CD4-positive, alpha-beta T cell treated with Interleukin-15 for 4 hours (primary cell): ENCODE data around the gene GPR108.
"Not testable (repeated sequence)": the region's sequence is repeated elsewhere in the genome, so short reads cannot be mapped to it uniquely, and the experiment has no call there.

ENCODE experiments used
- DNase-seq: peaks from one replicate; pipeline ENCODE4 v3.0.0-alpha.2; 2020; ENCODE audit warnings: low spot score

Gene GPR108

DNA sequence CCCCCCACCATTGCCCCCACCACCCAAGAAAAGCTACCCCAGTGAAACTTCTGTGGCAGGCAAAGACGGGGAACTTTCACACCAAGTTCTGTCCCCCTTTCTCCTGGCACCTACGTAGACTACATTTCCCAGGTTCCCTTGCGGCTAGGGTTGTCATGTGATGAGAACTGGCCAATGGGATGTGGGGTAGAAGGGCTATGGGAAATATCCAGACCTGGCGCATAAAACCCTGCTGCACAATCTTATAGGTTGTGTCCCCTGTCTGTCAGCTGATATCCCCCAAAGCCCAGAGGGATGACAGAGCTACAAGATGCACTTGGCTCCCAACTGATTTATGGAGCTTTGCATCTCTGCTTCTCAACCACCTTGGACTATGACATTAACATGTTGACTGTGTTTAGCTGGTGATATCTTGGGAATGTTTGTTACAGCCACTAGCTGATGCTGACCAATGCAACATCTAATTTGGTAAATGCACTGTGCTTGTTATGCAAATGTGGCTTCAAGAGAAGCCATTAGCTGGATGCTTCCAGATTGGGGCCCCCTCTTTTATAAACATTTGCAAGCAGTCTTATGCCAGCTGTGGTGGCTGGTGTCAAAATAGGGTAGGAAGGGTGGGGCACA is 23.8 kb upstream of the GPR108 start:
- DNase-seq = no peak

DNA sequence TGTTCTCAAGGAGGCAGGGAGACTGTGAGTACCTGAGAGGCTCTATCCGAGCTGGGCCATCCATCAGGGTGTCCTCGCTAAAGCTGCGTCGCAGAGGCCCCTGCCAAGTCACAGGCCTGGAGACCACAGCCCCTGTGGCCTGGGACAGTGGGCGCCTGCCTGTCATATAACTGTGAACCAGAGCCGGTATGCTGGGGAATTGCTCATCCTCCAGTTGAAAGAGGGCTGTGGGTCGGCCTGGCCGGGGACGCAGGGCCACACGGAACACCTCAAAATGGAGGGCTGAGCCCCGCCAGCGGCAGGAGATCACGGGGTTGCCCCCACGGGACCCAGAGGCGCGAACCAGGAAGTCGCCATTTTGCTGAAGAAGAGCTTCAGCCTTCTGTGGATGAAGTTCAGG is 23.2 kb upstream of the GPR108 start:
- DNase-seq = no peak

DNA sequence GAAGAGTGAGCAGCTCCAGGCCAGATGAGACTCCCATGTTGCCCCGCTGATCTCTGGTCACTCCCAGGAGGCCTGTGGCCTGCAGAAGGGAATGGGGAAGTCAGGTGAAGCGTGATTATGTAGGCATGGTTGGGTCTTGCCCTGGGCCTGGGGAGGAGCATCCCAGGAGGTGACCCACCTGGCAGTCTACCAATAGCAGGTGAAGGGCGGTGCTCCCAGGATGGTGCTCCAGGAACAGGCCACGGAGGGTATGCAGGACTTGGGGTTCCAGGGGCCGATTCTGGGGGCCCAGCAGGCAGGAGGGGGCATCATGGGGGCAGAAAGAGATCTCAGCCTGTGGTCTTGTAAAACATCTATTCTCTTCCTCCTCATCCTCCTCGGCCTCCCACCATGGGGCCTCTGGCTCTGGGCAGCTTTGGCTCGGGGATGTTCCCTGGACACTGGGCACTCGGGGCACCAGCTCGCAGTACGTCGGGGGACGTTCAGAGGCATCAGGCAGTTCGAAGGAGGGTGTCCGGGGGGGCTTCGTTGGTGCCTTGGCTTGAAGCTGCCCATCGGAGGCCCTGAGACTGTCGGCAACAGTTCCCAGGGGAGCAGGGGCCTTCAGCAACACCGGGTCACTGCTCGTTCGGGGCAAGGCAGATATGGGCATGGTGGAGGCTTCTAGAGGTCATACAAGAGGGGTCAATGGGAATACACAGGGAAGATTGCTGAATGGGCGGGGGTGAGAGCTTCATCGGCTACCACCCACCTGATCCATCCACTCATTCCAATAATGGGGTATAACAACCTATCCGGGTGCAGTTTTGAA is 17.5 kb upstream of the GPR108 start:
- no peak for DNase-seq

DNA sequence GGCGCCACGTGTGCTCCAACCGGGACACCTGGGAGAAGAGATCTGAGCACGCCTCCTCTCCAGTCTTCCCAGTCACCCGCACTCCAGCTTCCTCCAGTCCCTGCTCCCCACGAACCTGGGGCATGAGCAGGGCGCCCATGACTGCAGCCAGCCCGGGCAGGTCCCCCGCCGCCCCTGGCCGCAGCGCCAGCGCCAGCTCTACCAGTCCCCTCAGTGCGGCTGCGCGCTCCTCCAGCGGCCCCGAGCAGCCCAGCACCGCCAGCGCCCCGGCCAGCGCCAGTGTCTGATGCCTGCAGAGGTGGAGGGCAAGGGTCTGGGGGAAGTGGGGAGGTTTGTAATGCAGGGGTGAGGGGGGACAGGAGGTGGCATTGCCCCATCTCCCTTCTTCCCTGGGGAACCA is 16.8 kb upstream of the GPR108 start:
- no peak for DNase-seq

DNA sequence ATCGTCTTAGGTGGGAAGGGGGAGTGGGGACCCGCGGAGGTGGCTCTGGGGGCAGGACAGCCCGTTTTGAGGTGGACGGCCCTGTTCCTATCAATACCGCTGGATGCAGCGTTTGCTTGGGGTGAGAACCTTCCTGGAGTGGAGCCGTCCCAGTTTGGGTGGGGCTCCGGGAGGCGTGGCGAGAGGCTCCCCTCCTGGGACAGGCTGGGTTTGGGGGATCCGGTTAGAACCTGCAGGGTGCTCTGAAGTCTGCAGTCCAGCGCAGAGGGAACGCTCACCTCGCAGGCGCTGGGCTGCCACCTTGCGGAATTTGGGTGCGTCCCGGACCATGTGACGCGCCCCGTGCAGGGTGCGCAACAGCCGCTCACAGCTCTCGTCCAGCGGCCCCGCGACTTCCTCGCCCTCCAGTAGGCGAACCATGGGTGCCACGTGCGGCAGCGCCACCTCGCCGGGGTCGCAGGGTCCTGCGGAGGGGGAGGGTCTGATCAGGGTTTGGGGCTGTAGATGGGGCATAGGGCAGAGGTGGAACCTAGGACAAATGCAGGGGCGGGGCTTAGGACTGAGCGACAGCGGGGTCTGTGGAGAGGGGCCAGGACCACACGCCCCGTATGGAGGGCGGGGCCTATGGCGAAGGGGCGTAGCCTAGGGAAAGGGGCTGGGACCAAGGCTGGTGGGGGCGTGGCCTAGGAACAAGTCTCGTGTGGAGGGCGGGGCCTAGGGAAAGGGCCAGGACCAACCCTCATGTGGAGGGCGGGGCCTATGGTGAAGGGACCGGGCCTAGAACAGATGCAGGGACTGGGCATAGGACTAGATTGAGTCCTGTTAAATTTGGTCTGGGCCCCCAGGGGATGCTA is 16.0 kb upstream of the GPR108 start:
- DNase-seq = peak; percentile 72

DNA sequence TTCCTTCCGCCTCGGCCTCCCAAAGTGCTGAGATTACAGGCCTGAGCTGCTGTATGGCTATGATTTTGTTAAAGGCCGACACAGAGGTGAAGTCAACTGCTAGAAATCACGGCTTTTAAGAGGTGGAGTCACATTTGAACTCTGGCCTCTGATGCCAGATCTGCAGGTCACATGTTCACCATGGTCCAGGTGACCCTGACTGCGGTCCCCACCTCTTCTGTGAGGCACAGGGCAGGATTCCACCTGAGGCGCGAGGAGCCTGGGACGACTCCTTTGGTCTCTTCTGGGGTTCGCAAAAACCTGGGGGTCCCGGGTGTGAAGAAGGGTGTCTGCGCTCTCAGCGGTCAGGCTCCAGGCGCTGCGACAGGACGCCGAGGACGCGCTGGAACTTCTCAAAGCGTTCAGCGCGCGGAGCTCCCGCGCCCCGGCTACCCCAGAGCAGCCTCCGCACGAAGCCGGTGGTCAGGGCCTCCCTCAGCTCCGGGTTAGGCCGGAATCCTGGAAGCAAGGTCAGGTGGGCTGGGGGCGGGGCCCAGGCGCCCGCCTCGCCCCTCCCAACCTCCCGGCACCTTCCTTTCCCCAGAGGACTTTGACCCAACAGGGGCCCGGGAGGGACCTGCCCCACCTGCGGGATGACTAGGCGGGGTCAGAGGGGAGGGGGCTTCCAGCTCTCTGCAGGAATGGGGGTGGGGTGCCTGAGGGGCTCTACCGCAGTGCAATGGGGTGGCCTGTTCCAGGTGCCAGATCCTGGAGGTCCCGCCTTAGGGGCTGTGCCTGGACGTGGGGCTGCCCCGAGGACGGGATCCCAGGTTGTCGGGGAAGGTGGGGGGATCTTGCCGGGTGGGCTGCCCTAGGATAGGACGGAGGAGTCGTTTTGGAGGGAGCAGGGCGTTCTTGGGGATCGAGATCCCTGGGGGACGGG is 15.1 kb upstream of the GPR108 start:
- no peak for DNase-seq

DNA sequence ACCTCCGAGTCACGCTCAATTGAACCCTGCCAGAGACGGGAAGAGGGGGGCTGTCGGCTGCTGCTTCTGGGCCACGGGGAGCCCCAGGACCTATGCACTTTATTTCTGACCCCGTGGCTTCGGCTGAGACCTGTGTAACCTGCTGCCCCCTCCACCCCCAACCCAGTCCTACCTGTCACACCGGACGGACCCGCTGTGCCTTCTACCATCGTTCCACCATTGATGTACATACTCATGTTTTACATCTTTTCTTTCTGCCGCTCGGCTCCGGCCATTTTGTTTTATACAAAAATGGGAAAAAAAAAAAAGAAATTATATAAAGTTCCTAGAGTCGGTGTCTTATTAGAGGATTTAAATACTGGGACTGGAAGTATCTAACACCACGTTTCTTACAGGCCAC is 13.8 kb upstream of the GPR108 start:
- DNase-seq = no peak

DNA sequence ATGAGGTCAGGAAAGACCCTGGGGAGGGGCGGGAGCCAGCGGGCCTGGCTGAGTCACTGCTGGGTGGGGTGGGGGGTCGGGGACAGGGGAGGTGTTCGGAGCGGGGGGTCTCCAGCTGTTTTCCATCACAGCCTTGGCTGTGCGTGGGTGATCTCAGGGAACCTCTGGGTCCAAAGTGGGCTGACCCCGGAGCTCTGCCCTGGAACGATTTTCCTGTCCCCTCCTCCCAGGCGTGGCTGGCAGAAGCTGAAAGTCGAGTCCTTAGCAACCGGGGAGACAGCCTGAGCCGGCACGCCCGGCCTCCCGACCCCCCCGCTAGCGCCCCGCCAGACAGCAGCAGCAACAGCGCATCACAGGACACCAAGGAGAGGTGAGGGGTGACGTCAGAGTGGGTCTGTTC is 12.7 kb upstream of the GPR108 start:
- DNase-seq = no peak

DNA sequence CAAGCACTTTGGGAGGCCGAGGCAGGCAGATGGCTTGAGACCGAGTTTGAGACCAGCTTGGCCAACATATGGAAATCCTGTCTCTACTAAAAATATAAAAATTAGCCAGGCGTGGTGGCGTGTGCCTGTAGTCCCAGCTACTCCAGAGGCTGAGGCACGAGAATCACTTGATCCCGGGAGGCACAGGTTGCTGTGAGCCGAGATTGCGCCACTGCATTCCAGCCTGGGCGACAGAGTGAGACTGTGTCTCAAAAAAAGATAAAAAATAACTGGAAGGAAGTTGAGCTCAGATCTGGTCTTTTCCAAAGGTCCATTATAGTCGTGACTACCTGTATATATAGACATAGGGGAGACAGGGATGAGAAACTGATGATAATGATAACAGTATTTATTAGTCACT is 11.2 kb upstream of the GPR108 start:
- DNase-seq = not testable (repeated sequence)

DNA sequence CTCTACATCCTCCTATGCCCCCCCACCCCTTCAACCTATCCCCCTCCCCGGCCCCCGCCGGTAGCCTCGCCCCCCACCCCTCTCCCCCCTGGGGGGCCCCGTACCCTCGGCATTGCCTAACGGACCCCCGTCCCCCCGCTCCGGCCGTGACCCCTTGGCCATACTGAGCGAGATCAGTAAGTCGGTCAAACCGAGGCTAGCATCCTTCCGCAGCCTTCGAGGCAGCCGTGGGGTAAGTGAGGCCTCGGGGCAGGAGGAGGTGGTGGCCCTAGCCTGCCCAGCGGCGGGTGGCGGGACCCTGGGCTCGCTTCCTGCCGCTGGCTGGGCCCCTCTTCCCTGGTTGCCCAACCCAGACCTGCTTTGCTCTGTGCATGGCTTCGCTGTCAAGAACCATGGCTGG is 8.6 kb upstream of the GPR108 start:
- DNase-seq = no peak

DNA sequence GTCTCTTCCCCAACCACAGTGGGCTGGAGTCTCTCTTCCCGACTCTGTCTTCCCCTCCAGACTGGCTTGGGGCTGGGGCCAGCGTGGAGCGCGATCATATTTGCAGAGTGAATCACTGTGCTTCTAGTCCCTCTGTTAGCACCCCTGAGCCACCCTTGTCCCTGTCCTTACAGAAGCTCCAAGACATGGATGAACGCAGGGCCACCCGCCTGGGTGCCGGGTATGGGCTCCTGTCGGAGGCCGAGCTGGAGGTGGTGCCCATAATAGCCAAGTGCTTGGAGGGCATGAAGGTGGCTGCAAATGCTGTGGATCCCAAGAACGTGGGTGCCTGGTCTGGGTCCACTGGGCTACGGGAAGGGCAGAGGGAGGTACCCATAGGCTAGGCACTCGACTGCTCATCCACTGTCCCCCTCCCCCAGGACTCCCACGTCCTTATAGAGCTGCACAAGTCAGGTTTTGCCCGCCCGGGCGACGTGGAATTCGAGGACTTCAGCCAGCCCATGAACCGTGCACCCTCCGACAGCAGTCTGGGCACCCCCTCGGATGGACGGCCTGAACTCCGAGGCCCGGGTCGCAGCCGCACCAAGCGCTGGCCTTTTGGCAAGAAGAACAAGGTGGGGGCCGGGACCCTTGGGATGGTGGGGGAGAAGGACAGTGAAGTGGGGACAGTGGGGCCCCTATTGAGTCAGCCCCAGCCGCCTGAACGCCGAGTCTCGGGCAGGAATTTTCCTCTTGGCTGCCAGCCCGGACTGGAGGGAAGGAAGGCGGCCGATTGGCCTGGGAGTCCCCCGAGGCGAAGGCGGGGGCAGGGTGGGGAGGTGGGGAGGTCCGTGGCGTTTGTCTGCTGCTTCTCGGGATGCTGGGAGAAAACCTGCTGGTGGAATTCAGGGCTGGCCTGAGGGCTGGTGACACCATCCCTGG is 7.3 kb upstream of the GPR108 start:
- no peak for DNase-seq

DNA sequence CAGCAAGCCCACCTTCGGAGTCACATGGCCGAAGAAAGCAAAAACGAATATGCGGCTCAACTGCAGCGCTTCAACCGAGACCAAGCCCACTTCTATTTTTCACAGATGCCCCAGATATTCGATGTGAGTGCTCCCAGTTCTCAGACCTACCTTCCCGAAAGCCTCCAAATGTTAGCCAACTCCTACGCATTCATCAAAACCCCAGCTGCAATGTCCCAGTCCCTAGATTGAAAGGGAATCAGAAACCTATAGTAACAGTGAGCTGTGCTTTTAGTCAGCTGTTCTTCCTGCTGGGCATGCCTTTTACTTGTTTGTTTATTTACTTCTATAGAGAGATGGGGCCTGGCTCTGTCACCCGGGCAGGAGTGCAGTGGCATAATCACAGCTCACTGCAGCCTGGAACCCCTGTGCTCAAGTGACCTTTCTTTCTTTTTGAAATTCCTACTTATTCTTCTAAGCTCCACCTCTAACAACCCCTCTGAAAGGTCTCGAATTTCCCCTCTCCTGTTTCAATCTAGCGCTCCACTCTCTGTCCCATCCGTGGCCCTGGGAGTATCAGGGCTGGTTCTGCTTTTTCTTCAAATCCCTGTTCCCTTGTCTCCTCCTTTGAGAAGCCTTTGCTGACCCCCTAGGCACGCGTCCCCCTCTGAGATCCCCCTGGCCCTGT is 6.5 kb upstream of the GPR108 start:
- DNase-seq = no peak

DNA sequence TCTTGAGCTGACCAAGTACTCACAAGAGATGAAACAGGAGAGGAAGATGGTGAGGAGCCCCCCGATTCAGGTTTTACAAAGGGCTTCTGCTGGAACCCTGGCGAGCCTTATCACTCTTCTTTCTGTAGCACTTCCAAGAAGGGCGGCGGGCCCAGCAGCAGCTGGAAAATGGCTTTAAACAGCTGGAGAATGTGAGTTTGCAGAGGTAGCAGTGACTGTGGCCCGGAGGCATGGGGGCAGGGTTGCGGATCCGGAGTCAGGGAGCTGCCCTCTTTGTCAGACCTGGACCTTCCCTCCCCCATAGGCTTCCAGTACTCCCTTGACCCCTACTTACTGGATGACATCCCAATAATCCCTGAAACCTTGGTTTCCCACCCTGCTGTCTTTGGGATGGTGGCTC is 5.7 kb upstream of the GPR108 start:
- no peak for DNase-seq

DNA sequence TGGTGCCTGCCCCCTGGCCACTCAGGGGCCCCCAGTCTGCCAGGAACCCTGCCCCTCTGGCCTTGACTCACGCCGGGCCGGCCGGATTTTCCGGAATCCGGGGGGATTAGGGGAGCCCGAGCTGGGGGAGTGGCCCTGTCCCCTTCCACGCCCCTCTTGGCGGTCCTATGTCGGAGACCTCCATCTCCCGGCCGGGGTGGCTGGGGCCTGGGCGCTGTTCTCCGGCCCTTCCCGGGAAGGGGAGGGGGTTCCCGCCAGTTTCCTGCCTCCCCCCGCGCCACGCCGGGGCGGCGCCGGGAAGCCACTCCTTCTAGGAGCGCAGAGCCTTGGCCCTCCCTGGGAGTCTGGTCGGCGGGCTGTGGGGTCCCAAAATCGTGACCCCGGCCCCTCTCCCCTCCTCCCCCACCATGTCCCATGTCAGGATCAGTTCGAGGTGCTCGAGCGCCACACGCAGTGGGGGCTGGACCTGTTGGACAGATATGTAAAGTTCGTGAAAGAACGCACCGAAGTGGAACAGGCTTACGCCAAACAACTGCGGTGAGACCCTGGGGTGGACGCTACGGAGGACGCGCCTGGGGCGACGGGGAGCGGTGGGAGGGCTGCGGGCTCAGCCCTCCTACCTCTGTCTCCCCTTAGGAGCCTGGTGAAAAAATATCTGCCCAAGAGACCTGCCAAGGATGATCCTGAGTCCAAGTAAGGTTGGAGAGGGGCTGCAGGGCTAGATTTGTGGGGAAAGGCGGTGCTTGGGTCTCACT is 3.4 kb upstream of the GPR108 start:
- DNase-seq = no peak

DNA sequence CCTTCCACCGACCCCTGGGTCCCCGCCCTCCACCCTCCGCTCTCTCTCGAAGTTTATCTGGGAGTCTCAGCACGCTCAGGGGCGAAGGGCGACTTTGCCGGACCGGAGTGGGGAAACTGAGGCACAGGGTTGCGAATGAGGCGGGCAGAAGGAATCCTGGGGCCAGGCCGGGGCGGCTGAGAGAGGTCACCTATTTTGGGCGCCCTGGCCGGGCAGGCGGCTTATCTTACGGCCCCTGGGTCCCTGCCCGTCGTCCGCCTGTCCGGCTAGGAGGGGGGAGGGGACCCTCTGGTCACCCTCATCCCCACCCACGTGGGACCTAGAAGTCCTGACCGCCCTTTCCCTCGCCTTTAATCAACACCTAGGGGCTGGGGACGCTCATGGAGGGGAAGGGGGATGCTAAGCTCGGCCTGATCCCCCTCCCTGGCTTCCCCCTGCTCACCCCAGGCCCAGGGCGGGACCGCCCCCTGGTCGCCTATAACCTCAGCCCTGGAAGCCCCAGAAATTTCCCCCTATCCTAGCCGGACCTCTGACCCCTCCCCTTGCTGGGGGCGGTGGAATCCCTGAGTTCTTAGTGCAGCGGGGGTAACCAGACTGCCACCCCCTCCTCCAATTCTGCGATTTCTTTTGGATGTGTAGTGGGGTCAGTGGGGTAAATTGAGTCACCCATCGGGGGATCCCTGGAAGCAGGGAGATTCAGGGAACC is 2.7 kb upstream of the GPR108 start:
- no peak for DNase-seq

DNA sequence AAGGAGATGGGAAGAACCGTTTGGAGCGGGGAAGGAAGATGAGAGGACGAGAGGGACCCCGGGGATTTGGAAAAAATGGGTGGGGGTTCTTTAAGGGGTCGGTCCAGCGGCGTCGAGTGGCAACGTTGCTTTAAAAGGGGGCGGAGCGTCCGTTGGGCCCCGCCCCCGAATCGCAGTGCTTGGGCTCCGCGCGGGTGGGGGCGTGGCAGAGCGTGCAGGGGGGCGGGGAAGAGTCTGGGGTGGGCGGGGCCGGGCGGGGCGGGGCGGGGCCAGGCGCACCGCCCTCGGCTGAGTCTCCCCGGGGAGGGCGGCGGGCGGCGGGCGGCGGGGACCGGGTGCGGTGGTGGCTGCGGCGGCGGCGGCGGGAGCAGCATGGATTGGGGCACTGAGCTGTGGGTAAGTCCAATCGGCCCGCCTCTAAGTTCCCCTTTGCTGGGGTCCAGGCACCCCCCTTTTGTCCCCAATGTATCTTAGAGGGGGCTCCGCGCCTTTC is 2.1 kb upstream of the GPR108 start, which contains the start of gene TRIP10:
Gene TRIP10, plus strand, starts transcription at position 291 of the 493 bp plus-strand sequence. Its CDS starts 82 bp downstream, at position 373.
- peak; percentile 82 for DNase-seq

DNA sequence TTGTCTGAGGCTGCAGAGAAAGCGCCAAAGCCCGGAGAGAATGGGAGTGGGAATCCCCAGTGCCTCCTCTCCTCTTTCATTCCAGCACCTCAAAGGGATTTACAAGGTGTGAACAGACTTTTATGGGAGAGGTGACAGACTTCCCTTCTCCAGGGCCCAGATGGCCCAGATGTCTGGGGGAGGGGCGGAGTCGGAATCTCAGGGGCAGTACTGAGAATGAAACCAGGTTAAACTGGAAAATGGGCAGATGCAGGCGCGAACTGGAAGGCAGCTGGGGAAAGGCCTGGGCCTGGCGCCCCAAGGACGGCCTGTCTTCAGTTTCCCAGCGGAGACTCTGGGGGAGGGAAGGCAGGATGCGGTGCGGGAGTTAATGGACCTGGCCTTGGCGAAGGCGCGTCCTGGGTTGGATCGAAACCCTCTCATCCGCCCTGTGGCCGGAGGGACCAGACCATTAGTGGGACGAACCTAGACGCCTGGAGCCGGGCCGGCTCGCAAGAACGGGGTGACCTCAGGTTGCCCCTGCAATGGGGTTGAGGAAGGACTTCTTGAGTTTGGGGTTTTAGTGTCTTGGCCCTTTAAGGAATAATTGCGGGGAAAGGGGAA is 1.5 kb upstream of the GPR108 start:
- peak; percentile 18 for DNase-seq
